Measurements from ENCODE around the gene STK17B.
A peak's percentile ranks its signal among the peaks of the same experiment; 100 is the strongest.

STK17B gene

GRCh38 chr2:196155575-196155974 is 15.8 kb downstream of the STK17B start:
- DNase-seq (ENCODE audit: low read depth) = no peak

GRCh38 chr2:196153480-196153879 is 17.9 kb downstream of the STK17B start:
- DNase-seq (ENCODE audit: low read depth) = no peak

GRCh38 chr2:196149948-196150347 is 21.4 kb downstream of the STK17B start:
- DNase-seq (ENCODE audit: low read depth) = no peak

GRCh38 chr2:196148736-196149135 is 22.6 kb downstream of the STK17B start:
- DNase-seq (ENCODE audit: low read depth) = no peak

- DNase-seq (ENCODE audit: low read depth) = peak; percentile 94
Measured at GRCh38 chr2:196145256-196145655, 26.1 kb downstream of the STK17B start.

- DNase-seq (ENCODE audit: low read depth) = no peak
Measured at GRCh38 chr2:196144513-196145126, 26.8 kb downstream of the STK17B start.

- no peak for DNase-seq (ENCODE audit: low read depth)
Measured at GRCh38 chr2:196143730-196144131, 27.6 kb downstream of the STK17B start.

- DNase-seq (ENCODE audit: low read depth) = peak; percentile 32
Measured at GRCh38 chr2:196142825-196143224, 28.6 kb downstream of the STK17B start.

- no peak for DNase-seq (ENCODE audit: low read depth)
Measured at GRCh38 chr2:196140213-196140612, 31.2 kb downstream of the STK17B start.

- DNase-seq (ENCODE audit: low read depth) = no peak
Measured at GRCh38 chr2:196137271-196137670, 34.1 kb downstream of the STK17B start.

- peak; percentile 15 for DNase-seq (ENCODE audit: low read depth)
Measured at GRCh38 chr2:196136151-196136550, 35.2 kb downstream of the STK17B start.

GRCh38 chr2:196131949-196132925 is 39.1 kb downstream of the STK17B start:
- DNase-seq (ENCODE audit: low read depth) = peak; percentile 55

GRCh38 chr2:196131384-196131937 is 39.9 kb downstream of the STK17B start:
- peak; percentile 51 for DNase-seq (ENCODE audit: low read depth)

- peak; percentile 16 for DNase-seq (ENCODE audit: low read depth)
Measured at GRCh38 chr2:196130039-196130825, 41.1 kb downstream of the STK17B start.

GRCh38 chr2:196128749-196129148 is 42.6 kb downstream of the STK17B start:
- DNase-seq (ENCODE audit: low read depth) = no peak

GRCh38 chr2:196125596-196125995 is 45.8 kb downstream of the STK17B start:
- peak; percentile 27 for DNase-seq (ENCODE audit: low read depth)

- peak; percentile 87 for DNase-seq (ENCODE audit: low read depth)
Measured at GRCh38 chr2:196123679-196124373, 47.6 kb downstream of the STK17B start.

- DNase-seq (ENCODE audit: low read depth) = no peak
Measured at GRCh38 chr2:196119926-196120325, 51.5 kb downstream of the STK17B start.

- no peak for DNase-seq (ENCODE audit: low read depth)
Measured at GRCh38 chr2:196117214-196117705, 54.1 kb downstream of the STK17B start.

GRCh38 chr2:196113061-196113974 is 58.1 kb downstream of the STK17B start:
- peak; percentile 97 for DNase-seq (ENCODE audit: low read depth)
